Immature natural killer cell (primary cell): ENCODE measurements around the gene ARRDC5. TPM values are rescaled to one million over a fixed set of nuclear protein-coding genes. Genes with fewer than 3 reads are reported as not detected.
"Not testable (repeated sequence)": the region's sequence is repeated elsewhere in the genome, so short reads cannot be mapped to it uniquely, and the experiment has no call there.

ENCODE experiments used
- DNase-seq, 3 donors: peaks; one replicate each; pipeline ENCODE4 v3.0.0; 2022; ENCODE audit warnings: mixed read lengths in 1 of 3
- H3K27ac Mint-ChIP-seq, 6 donors: one replicate each; pipeline ENCODE4 v1.8.0; 2020; ENCODE audit warnings: mixed read lengths in 6 of 6, mild to moderate bottlenecking in 5 of 6, inconsistent platforms in 4 of 6, moderate library complexity in 3 of 6
- H3K27me3 Mint-ChIP-seq, 3 donors: one replicate each; pipeline ENCODE4 v1.8.0; 2020 to 2021; ENCODE audit warnings: low read depth in 3 of 3, mild to moderate bottlenecking in 3 of 3, mixed read lengths in 3 of 3, moderate library complexity in 3 of 3, inconsistent platforms in 1 of 3
- H3K36me3 Mint-ChIP-seq, 3 donors: one replicate each; pipeline ENCODE4 v1.8.0; 2020; ENCODE audit warnings: mixed read lengths in 3 of 3, inconsistent platforms in 2 of 3, mild to moderate bottlenecking in 2 of 3
- H3K4me1 Mint-ChIP-seq, 2 donors: one replicate each; pipeline ENCODE4 v1.8.0; 2020; ENCODE audit warnings: inconsistent platforms in 2 of 2, mild to moderate bottlenecking in 2 of 2, mixed read lengths in 2 of 2, moderate library complexity in 1 of 2
- H3K4me3 Mint-ChIP-seq, 5 donors: one replicate each; pipeline ENCODE4 v1.8.0; 2020; ENCODE audit warnings: mild to moderate bottlenecking in 5 of 5, mixed read lengths in 5 of 5, inconsistent platforms in 3 of 5, moderate library complexity in 3 of 5
- H3K9me3 Mint-ChIP-seq, 6 donors: one replicate each; pipeline ENCODE4 v1.8.0; 2020; ENCODE audit warnings: mild to moderate bottlenecking in 6 of 6, mixed read lengths in 6 of 6, inconsistent platforms in 4 of 6, moderate library complexity in 3 of 6
- polyA plus RNA-seq, 3 donors: library from polyadenylated mRNA; unstranded; fragments of 300-500 nt; fragmentation: Illumina TruSeq; gene quantifications; one replicate each; pipeline ENCODE4 v1.2.3, GENCODE V29; 2021

ARRDC5 gene
- polyA plus RNA-seq, 3 donors from 2014 or later, result 1.3 to 2.5 (median 2.5) TPM

- H3K9me3 Mint-ChIP-seq, result no peaks in the 10 kb centered on the region
- H3K4me1 Mint-ChIP-seq, result peaks cover 18% of the 10 kb centered on the region in 2 donors
- H3K27ac Mint-ChIP-seq, result no peak overlapping the region
- no peak overlapping the region for H3K4me3 Mint-ChIP-seq
- H3K27me3 Mint-ChIP-seq, result peaks cover 0 to 5% (median 0%) of the 10 kb centered on the region in 3 donors
- no peak for DNase-seq
- H3K36me3 Mint-ChIP-seq, result no peaks in the 10 kb centered on the region
Observed at GRCh38 chr19:4904481-4904880, 1.8 kb upstream of the ARRDC5 start.

- H3K27me3 Mint-ChIP-seq, H3K4me3 Mint-ChIP-seq, H3K27ac Mint-ChIP-seq, H3K36me3 Mint-ChIP-seq, H3K4me1 Mint-ChIP-seq, DNase-seq, H3K9me3 Mint-ChIP-seq: not testable (repeated sequence)
Observed at GRCh38 chr19:4900879-4901278, 1.8 kb downstream of the ARRDC5 start.

DNA sequence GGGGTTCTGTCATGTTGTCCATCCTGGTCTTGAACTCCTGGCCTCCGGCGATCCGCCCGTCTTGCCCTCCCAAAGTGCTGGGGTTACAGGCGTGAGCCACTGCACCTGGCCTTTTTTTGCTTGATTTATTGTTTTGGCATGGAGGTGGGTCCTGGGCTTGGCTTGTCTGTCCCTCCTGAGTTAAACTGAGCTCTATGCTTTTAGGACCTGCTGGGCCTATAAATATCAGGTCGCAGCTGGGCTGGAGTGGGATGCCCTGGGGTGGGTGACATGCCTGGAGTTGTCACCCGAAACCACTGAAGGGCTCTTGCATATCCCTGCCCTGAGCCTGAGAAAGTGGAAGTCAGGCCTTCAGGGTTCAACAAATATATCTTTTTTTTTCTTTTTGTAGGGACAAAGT, 5.5 kb downstream of the ARRDC5 start:
- no peak for DNase-seq
- Mint-ChIP-seq H3K4me1 (peaks cover 2 to 5% of the 10 kb centered on the region in 2 donors), H3K27ac (no peak overlapping the region), H3K9me3 (no peaks in the 10 kb centered on the region), H3K27me3 (peaks cover 0 to 2% (median 0%) of the 10 kb centered on the region in 3 donors), H3K4me3 (no peak overlapping the region), H3K36me3 (no peaks in the 10 kb centered on the region)

GRCh38 chr19:4896372-4896771, 6.3 kb downstream of the ARRDC5 start:
- peaks cover 0 to 2% (median 0%) of the 10 kb centered on the region in 3 donors for H3K27me3 Mint-ChIP-seq
- no peak for DNase-seq
- peaks cover 0 to 1% (median 0%) of the 10 kb centered on the region in 3 donors for H3K36me3 Mint-ChIP-seq
- peak overlapping the region in 2 of 6 donors; percentile 46 to 65 for H3K27ac Mint-ChIP-seq
- H3K4me3 Mint-ChIP-seq, result no peak overlapping the region
- peaks cover 0 to 4% of the 10 kb centered on the region in 2 donors for H3K4me1 Mint-ChIP-seq
- H3K9me3 Mint-ChIP-seq, result no peaks in the 10 kb centered on the region

GRCh38 chr19:4892962-4893361, 9.7 kb downstream of the ARRDC5 start:
- H3K9me3 Mint-ChIP-seq, H3K4me3 Mint-ChIP-seq, DNase-seq, H3K4me1 Mint-ChIP-seq, H3K27me3 Mint-ChIP-seq, H3K27ac Mint-ChIP-seq: not testable (repeated sequence)
- H3K36me3 Mint-ChIP-seq, result peaks cover 0 to 13% (median 0%) of the 10 kb centered on the region in 3 donors

DNA sequence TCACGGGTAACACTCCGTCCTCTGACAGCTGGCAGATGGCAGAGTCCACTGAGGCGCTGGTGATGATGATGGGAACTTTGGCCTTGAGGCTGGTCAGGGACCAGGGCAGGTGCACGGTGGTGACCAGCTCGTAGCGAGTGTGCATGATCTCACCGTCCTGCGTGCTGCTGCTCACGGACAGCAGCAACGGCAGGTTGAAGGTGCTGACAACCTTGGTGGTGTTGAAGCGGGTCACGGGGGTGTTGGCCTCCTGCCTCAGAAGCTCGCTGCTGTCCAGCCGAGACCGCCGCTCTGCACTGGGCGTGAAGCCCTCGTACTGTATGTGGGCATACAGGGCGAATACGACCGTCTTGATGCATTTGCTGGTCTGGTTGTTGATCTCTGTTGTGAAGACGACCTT, 11.6 kb downstream of the ARRDC5 start:
- H3K36me3 Mint-ChIP-seq, result peaks cover 0 to 13% (median 0%) of the 10 kb centered on the region in 3 donors
- H3K4me1 Mint-ChIP-seq, result peaks cover 0 to 2% of the 10 kb centered on the region in 2 donors
- H3K4me3 Mint-ChIP-seq, result no peak overlapping the region
- H3K9me3 Mint-ChIP-seq, result no peaks in the 10 kb centered on the region
- H3K27me3 Mint-ChIP-seq, result no peaks in the 10 kb centered on the region
- DNase-seq, result no peak
- H3K27ac Mint-ChIP-seq, result no peak overlapping the region

GRCh38 chr19:4889034-4889815, 13.5 kb downstream of the ARRDC5 start:
- H3K27ac Mint-ChIP-seq, result no peak overlapping the region
- H3K9me3 Mint-ChIP-seq, result no peaks in the 10 kb centered on the region
- H3K36me3 Mint-ChIP-seq, result peaks cover 0 to 13% (median 0%) of the 10 kb centered on the region in 3 donors
- H3K27me3 Mint-ChIP-seq, result no peaks in the 10 kb centered on the region
- no peak overlapping the region for H3K4me3 Mint-ChIP-seq
- H3K4me1 Mint-ChIP-seq, result no peaks in the 10 kb centered on the region
- no peak for DNase-seq

- DNase-seq, H3K27me3 Mint-ChIP-seq, H3K4me1 Mint-ChIP-seq, H3K27ac Mint-ChIP-seq, H3K4me3 Mint-ChIP-seq, H3K9me3 Mint-ChIP-seq: not testable (repeated sequence)
- peaks cover 0 to 13% (median 0%) of the 10 kb centered on the region in 3 donors for H3K36me3 Mint-ChIP-seq
Observed at GRCh38 chr19:4887803-4888202, 14.9 kb downstream of the ARRDC5 start.

DNA sequence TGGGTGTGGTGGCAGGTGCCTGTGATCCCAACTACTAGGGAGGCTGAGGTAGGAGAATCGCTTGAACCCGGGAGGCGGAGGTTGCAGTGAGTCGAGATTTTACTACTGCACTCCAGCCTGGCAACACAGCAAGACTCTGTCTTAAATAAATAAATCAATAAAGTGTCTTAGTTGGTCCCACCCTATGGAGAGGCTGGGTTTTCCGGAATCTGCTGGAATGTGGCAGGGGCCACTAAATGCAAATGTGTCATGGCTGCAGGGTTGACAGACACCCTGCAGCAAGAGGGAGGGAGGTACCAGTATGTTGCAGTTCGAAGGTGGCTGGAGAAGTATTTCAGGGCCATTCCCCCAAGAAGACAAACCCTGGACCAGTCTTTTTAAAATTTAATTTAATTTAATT, 17.7 kb downstream of the ARRDC5 start:
- H3K4me3 Mint-ChIP-seq, H3K27ac Mint-ChIP-seq, H3K9me3 Mint-ChIP-seq: not testable (repeated sequence)

GRCh38 chr19:4882874-4883273, 19.8 kb downstream of the ARRDC5 start:
- H3K27ac Mint-ChIP-seq, H3K27me3 Mint-ChIP-seq: not testable (repeated sequence)

More for the DNA sequence above, 17.7 kb downstream of the ARRDC5 start:
- not testable (repeated sequence) for H3K4me1 Mint-ChIP-seq, DNase-seq, H3K27me3 Mint-ChIP-seq, H3K36me3 Mint-ChIP-seq

DNA sequence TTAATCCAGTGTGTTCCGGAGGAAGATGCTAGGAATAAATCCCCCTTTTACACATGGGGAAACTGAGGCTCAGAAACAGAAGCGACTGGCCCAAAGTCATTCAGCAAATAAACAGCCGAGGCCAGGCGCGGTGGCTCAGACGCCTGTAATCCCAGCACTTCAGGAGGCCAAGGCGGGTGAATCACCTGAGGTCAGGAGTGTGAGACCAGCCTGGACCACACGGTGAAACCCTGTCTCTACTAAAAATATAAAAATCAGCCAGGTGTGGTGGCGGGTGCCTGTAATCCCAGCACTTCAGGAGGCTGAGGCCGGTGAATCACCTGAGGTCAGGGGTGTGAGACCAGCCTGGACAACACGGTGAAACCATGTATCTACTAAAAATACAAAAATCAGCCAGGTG, 23.7 kb downstream of the ARRDC5 start:
- H3K9me3 Mint-ChIP-seq, result no peaks in the 10 kb centered on the region
- no peak overlapping the region for H3K4me3 Mint-ChIP-seq
- no peak for DNase-seq
- peaks cover 0 to 6% of the 10 kb centered on the region in 2 donors for H3K4me1 Mint-ChIP-seq
- H3K27me3 Mint-ChIP-seq, result peaks cover 0 to 3% (median 0%) of the 10 kb centered on the region in 3 donors
- no peaks in the 10 kb centered on the region for H3K36me3 Mint-ChIP-seq
- no peak overlapping the region for H3K27ac Mint-ChIP-seq

More at GRCh38 chr19:4882874-4883273, 19.8 kb downstream of the ARRDC5 start:
- H3K9me3 Mint-ChIP-seq, H3K4me3 Mint-ChIP-seq, H3K36me3 Mint-ChIP-seq, DNase-seq, H3K4me1 Mint-ChIP-seq: not testable (repeated sequence)

GRCh38 chr19:4878491-4878968, 24.2 kb downstream of the ARRDC5 start:
- peaks cover 0 to 2% (median 0%) of the 10 kb centered on the region in 3 donors for H3K27me3 Mint-ChIP-seq
- no peak for DNase-seq
- no peak overlapping the region for H3K4me3 Mint-ChIP-seq
- no peak overlapping the region for H3K27ac Mint-ChIP-seq
- peaks cover 0 to 4% of the 10 kb centered on the region in 2 donors for H3K4me1 Mint-ChIP-seq
- no peaks in the 10 kb centered on the region for H3K9me3 Mint-ChIP-seq
- no peaks in the 10 kb centered on the region for H3K36me3 Mint-ChIP-seq

DNA sequence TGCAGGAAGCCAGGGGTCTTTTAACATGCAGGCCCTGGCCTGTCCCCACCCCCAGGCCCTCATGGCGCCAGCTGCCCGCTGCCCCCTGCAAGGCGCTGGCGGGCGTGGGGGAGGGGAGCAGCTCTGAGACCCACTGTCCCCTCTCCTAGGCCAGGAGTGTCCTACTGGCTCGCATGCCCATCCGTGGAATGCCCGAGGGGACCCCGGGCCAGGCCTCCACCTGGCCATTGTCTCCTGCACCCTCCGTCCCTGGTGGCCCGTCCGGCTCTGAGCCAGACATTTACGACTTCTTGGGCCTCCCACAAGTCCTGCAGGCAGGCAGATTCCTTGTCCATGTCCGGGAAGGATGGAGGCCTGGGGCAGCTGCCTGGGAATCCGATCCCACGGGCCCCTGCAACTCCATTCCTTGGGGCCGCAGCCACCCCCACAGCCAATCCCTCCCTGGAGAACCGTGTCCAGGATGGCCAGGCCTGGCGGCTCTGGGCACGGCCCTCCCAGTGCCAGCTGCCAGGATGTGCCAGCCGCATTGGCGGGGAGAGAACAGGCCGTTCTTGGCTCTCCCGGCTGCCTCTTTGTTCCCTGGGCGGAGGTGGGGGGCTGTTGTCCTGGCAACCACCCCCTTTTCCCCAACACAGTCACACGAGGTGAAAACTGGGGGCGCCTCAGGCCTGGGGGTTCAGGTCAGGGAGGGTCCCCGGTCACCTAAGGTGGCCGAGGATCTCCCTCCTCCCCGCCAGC, 24.8 kb downstream of the ARRDC5 start:
- Mint-ChIP-seq H3K27ac (no peak overlapping the region), H3K4me1 (peaks cover 0 to 3% of the 10 kb centered on the region in 2 donors), H3K36me3 (no peaks in the 10 kb centered on the region), H3K9me3 (no peaks in the 10 kb centered on the region), H3K27me3 (peaks cover 0 to 2% (median 0%) of the 10 kb centered on the region in 3 donors), H3K4me3 (no peak overlapping the region)
- no peak for DNase-seq

- H3K4me3 Mint-ChIP-seq, result no peak overlapping the region
Observed at GRCh38 chr19:4873930-4874329, 28.8 kb downstream of the ARRDC5 start.

More at GRCh38 chr19:4873930-4874329, 28.8 kb downstream of the ARRDC5 start:
- peaks cover 0 to 4% of the 10 kb centered on the region in 2 donors for H3K4me1 Mint-ChIP-seq
- no peaks in the 10 kb centered on the region for H3K9me3 Mint-ChIP-seq
- H3K27me3 Mint-ChIP-seq, result peaks cover 2 to 4% (median 3%) of the 10 kb centered on the region in 3 donors
- no peak overlapping the region for H3K27ac Mint-ChIP-seq
- no peak for DNase-seq
- H3K36me3 Mint-ChIP-seq, result no peaks in the 10 kb centered on the region
